ENCODE data around the gene BTNL2.
"Not testable (repeated sequence)": the region's sequence is repeated elsewhere in the genome, so short reads cannot be mapped to it uniquely, and the experiment has no call there.

GRCh38 chr6:32359225-32359624 lies 47.8 kb downstream of the BTNL2 start:
- TF ChIP-seq CTCF (conservative IDR thresholded peaks at IDR 0.05); ZFX (IDR thresholded peaks at IDR 0.05): not testable (repeated sequence)

Measured in C4-2B (cell line).